AG09309 (cell line): ENCODE data around the gene B3GAT1.

Experiments
- DNase-seq: peaks from one replicate; pipeline ENCODE4 v3.0.0-alpha.2; 2010; ENCODE audit warnings: low read depth
- H3K4me3 ChIP-seq: 2 replicates; pipeline ENCODE4 v1.5.1; 2011; ENCODE audit warnings: mild to moderate bottlenecking, low read depth, low read length, moderate library complexity; ENCODE audit not compliant: control insufficient read depth
- TF ChIP-seq, protein P1 (sequence below): IDR thresholded peaks from 2 replicates; pipeline ENCODE4 v1.5.1; 2011; ENCODE audit warnings: mild to moderate bottlenecking, low read depth, low read length, inconsistent platforms; ENCODE audit not compliant: insufficient read depth, control insufficient read depth; ENCODE audit errors: missing control alignments

B3GAT1 gene

GRCh38 chr11:134392953-134393615, 19.0 kb downstream of the B3GAT1 start:
- TF ChIP-seq, protein P1, sequence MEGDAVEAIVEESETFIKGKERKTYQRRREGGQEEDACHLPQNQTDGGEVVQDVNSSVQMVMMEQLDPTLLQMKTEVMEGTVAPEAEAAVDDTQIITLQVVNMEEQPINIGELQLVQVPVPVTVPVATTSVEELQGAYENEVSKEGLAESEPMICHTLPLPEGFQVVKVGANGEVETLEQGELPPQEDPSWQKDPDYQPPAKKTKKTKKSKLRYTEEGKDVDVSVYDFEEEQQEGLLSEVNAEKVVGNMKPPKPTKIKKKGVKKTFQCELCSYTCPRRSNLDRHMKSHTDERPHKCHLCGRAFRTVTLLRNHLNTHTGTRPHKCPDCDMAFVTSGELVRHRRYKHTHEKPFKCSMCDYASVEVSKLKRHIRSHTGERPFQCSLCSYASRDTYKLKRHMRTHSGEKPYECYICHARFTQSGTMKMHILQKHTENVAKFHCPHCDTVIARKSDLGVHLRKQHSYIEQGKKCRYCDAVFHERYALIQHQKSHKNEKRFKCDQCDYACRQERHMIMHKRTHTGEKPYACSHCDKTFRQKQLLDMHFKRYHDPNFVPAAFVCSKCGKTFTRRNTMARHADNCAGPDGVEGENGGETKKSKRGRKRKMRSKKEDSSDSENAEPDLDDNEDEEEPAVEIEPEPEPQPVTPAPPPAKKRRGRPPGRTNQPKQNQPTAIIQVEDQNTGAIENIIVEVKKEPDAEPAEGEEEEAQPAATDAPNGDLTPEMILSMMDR: no peak
- DNase-seq: no peak
- no peak overlapping the region for H3K4me3 ChIP-seq

GRCh38 chr11:134391656-134392055, 20.4 kb downstream of the B3GAT1 start:
- no peak for DNase-seq
- TF ChIP-seq, protein P1: no peak
- no peak overlapping the region for H3K4me3 ChIP-seq

GRCh38 chr11:134390706-134391569, 21.1 kb downstream of the B3GAT1 start:
- H3K4me3 ChIP-seq: no peak overlapping the region
- TF ChIP-seq, protein P1: no peak
- no peak for DNase-seq

DNA sequence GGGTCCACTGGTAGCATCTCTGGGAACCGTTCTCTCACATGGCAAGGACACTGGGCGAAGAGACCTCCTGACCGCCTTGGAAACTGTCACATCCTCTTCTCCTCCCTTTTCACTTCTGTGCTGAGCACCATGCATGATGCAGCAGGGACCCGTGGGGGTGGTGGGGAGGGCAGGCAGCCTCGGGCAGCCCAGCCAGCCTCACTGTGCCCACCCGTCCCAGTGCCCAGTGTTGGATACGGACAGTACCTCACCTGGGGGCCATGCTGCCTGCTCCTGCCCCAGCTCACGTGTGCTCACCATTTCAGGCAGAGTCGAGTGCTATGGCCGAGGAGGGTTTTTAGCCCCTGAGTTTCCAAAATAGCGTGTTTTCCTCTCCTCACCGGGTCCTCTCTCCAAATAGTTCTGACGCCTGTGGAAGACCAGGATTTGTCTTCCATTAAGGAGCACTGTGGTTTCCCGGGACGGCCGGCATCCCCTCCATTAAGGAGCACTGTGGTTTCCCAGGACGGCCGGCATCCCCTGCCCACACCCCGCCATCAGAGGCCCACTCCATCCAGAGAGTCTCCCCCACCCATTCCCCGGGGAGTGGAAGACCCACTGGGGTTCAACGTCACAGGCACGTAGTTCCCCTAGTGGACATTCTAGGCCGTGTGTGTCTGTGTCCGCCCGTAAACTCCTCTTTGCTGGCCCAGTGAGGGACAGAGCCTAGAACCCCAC, 22.4 kb downstream of the B3GAT1 start:
- TF ChIP-seq, protein P1: no peak
- no peak overlapping the region for H3K4me3 ChIP-seq
- DNase-seq: no peak

GRCh38 chr11:134388590-134388989, 23.5 kb downstream of the B3GAT1 start:
- H3K4me3 ChIP-seq: no peak overlapping the region
- TF ChIP-seq, protein P1: no peak
- DNase-seq: no peak

- H3K4me3 ChIP-seq: no peak overlapping the region
- no peak for DNase-seq
- TF ChIP-seq, protein P1: no peak
These were observed 24.5 kb downstream of the B3GAT1 start for GRCh38 chr11:134387501-134387900.
